Amniotic stem cell (primary cell): ENCODE results near the gene ABCB8.
A peak's percentile ranks its signal among the peaks of the same experiment; 100 is the strongest.
"Not testable (repeated sequence)": the region's sequence is repeated elsewhere in the genome, so short reads cannot be mapped to it uniquely, and the experiment has no call there.

Source experiments
- DNase-seq: peaks from one replicate; lab custom pipeline; 2025; lab: John Stamatoyannopoulos, UW

The ABCB8 gene

DNA sequence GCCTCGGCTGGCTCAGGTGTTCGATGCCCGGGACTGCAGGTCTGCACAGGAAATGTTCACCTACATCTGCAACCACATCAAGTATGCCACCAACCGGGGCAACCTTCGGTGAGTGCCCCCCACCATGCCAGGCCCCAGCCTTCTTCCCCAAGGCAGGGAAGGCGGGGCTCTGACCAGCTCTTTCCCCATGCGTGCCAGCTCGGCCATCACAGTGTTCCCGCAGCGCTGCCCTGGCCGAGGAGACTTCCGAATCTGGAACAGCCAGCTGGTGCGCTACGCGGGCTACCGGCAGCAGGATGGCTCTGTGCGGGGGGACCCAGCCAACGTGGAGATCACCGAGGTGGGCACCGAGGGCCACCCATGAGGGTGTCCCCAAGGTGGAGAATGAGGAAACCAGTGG is 29.9 kb upstream of the ABCB8 start:
- DNase-seq = no peak

DNA sequence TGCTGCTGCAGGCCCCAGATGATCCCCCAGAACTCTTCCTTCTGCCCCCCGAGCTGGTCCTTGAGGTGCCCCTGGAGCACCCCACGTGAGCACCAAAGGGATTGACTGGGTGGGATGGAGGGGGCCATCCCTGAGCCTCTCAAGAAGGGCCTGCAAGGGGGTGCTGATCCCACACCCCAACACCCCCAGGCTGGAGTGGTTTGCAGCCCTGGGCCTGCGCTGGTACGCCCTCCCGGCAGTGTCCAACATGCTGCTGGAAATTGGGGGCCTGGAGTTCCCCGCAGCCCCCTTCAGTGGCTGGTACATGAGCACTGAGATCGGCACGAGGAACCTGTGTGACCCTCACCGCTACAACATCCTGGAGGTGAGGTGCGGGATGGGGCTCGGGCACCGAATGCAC is 29.2 kb upstream of the ABCB8 start:
- DNase-seq = no peak

DNA sequence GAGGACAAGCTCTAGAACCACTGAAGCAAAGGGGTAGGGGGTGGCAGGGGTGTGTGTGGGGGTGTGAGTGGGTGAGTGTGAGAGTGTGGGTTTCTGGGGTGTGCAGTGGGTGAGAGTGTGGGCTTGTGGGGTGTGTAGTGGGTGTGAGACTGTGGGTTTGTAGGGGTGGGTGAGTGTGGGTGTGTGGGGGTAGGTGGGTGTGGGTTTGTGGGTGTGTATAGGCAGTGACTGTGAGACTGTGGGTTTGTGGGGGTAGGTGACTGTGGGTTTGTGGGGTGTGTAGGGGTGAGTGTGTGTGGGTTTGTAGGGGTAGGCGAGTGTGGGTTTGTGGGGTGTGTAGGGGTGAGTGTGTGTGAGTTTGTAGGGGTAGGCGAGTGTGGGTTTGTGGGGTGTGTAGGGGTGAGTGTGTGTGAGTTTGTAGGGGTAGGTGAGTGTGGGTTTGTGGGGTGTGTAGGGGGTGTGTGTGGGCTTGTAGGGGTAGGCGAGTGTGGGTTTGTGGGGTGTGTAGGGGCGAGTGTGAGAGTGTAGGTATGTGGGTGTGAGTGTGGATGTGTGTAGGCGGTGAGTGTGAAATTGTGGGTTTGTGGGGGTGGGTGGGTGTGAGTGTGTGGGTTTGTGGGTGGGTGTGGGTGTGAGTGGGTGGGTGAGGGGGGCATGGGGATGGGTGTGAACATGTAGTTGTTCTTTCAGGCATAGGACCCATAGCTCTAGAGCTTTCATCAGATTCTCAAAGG is 28.6 kb upstream of the ABCB8 start:
- DNase-seq = no peak

DNA sequence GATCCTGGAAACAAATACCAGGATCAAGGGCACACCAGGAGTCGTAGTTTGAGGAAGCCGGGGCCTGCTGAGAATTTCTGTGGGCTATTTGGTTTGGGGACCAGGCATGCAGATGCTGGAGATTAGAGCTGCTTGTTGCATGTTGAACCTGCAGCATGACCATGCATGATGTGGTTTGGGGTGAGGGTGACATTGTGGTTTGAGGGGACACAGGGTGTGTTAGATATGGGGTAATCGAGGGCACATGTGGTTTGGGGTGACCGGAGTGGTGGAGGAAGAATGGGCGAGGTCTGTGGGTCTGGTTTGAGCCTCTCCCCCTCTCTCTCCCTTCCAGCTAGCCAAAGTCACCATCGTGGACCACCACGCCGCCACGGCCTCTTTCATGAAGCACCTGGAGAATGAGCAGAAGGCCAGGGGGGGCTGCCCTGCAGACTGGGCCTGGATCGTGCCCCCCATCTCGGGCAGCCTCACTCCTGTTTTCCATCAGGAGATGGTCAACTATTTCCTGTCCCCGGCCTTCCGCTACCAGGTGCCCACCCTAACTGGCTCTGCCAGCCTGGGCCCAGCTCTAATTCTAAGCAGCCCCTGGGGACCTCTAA is 27.3 kb upstream of the ABCB8 start:
- DNase-seq = no peak

DNA sequence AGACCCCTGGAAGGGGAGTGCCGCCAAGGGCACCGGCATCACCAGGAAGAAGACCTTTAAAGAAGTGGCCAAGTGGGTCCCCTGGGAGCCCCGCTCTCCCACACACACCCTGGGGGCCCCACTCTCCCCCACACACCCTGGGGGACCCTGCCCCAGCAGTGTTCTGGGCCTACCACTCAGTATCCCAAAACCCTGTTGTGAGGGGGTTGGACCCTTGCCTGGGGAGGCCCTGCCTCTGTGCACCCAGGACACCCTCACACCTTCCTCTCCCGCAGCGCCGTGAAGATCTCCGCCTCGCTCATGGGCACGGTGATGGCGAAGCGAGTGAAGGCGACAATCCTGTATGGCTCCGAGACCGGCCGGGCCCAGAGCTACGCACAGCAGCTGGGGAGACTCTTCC is 26.7 kb upstream of the ABCB8 start:
- no peak for DNase-seq

DNA sequence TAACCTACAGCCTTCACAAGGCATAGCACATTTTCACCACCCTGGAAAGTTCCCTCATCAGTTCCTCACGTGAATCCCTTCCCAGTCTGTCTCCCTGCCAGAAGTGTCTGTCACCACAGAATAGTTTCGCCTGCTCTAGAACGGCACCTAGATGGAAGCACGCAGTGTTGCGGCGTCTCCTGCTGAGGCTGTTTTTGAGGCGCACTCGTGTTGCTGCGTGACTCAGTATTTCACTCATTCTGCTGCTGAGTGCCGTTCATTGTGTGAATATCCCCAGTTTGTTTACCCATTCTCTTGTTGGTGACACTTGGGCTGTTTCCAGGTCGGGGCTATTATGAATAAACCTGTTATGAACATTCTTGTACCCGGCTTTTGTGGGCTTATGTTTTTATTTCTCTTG is 24.7 kb upstream of the ABCB8 start:
- DNase-seq = no peak

DNA sequence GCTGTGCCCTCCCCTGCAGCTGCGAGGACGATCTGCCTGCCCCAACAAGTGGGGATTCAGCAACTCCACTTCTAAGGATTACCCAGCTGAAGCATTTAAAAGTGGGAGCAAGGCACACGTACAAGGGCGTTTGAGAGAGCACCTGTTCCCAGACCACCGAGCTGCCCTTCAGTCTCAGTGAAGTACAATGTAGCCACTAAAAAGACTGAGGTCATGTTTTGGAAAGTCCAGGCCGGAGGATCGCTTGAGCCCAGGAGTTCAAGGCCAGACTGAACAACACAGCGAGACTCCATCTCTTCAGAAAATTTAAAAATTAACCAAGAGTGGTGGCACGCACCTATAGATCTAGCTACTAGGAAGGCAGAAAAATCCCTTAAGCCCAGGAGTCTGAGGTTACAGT is 22.7 kb upstream of the ABCB8 start:
- DNase-seq = no peak

DNA sequence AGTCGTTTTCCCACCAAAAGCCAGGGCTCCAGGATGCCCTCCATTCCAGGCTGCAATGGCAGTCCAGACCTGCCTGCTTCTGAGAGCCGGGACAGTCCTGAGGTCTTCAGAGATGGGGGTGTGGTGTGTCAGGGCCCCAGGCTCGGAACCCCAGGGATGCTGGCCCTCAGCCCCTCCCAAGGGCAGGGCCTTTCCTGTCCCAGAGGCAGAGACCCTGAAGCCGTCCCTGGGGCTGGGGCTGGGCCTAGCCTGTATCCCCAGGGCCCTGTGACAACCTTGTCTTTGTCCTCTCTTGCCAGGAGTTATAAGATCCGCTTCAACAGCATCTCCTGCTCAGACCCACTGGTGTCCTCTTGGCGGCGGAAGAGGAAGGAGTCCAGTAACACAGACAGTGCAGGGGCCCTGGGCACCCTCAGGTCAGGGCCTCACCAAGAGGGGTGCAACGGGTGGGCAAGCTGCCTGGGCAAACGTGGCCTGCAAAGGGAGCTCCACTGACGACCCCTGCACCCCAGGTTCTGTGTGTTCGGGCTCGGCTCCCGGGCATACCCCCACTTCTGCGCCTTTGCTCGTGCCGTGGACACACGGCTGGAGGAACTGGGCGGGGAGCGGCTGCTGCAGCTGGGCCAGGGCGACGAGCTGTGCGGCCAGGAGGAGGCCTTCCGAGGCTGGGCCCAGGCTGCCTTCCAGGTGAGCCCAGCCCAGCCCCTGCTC is 21.5 kb upstream of the ABCB8 start:
- DNase-seq = no peak

DNA sequence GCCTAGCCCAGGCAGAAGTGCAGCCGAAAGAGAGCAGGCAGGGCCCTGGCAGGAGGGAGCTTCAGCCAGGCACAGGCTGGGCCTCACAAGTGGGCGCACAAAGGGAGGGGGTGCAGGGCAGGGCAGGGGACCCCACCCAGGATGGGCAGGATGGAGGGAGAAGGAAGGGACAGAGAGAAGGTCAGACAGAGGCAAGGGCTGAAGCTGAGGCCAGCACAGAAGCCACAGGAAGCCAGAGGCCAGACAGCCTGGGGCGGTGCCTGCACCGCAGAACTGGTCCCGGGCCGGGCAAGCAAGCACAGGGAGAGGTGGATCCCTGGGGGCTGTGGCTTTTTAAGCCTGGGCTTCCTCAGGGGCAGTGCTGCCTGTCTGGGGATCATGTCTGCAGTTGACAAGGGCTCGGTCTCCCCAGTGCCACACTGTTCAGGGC is 20.8 kb upstream of the ABCB8 start:
- no peak for DNase-seq

DNA sequence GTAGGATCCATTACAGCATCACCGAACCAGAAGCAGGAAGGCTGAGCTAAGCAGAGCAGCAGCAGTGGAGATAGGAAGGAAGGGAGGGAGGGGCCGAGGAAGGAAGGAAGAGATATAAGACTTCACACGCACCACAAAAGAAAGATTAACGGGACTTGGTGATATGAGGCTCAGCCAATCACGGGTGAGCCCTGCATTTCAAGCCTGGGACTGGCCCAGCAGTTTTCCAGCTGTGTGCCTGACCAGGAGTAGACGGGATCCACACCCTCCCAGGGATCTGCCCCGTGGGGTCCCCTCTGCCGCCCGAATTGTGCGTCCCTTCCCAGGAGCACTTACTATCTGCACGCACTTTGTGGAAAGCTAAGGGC is 20.1 kb upstream of the ABCB8 start:
- DNase-seq = no peak

DNA sequence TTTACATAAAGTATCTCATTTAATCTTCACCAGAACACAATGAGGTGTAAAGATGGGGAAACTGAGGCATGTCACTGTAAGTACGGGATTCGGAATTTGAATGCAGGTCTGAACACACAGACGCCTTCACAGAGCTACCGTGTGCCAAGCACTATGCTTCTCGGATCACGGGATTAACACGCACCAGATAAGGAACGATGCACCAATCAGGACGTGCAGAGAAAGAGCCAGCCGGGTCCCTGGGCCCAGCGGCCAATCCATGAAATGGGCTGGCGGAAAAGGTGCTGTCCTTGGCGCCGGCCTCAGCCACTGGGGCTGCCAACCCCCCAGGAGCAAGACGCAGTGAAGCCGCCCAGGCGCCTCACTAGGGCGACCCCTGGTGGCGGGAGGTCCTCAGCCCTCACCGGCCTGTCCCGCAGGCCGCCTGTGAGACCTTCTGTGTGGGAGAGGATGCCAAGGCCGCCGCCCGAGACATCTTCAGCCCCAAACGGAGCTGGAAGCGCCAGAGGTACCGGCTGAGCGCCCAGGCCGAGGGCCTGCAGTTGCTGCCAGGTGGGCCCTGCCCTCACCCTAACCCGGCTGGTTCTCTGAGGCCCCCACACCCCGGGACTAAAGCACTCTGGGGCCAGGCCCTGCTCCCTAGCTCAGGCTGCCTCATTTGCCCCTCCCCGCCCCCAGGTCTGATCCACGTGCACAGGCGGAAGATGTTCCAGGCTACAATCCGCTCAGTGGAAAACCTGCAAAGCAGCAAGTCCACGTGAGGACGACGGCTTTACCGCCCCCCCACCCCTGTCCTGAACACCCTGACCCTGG is 19.5 kb upstream of the ABCB8 start:
- no peak for DNase-seq

DNA sequence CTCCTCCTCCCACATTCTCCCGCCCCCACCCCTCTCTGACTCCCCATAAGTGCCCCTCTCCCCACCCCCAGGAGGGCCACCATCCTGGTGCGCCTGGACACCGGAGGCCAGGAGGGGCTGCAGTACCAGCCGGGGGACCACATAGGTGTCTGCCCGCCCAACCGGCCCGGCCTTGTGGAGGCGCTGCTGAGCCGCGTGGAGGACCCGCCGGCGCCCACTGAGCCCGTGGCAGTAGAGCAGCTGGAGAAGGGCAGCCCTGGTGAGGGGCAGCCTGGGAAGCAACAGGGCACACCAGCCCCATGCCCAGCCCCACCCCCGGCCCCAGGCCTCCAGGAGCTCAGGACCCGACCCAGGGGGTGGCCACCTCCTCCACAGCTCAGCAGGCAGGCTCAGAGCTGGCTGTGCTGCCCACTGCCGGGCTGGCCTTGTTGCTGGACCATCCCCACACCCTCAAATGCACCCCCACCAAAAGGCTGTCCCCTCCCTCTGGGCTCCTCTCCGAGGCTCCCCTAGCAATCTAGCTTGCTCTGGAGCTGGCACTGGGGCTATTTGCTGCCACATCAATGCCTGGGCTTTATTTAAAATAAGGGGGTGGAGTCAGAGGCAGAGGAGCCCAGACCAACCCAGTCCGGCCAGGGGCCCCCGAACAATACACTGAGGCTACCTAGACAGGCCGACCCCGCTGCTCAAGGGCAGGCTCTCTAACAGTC is 18.8 kb upstream of the ABCB8 start:
- no peak for DNase-seq

DNA sequence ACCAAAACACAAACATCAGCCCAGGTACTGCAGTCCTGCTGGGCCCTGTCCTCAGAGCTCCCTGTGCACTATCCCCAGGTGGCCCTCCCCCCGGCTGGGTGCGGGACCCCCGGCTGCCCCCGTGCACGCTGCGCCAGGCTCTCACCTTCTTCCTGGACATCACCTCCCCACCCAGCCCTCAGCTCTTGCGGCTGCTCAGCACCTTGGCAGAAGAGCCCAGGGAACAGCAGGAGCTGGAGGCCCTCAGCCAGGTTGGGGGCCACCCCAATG is 18.3 kb upstream of the ABCB8 start:
- DNase-seq = no peak

DNA sequence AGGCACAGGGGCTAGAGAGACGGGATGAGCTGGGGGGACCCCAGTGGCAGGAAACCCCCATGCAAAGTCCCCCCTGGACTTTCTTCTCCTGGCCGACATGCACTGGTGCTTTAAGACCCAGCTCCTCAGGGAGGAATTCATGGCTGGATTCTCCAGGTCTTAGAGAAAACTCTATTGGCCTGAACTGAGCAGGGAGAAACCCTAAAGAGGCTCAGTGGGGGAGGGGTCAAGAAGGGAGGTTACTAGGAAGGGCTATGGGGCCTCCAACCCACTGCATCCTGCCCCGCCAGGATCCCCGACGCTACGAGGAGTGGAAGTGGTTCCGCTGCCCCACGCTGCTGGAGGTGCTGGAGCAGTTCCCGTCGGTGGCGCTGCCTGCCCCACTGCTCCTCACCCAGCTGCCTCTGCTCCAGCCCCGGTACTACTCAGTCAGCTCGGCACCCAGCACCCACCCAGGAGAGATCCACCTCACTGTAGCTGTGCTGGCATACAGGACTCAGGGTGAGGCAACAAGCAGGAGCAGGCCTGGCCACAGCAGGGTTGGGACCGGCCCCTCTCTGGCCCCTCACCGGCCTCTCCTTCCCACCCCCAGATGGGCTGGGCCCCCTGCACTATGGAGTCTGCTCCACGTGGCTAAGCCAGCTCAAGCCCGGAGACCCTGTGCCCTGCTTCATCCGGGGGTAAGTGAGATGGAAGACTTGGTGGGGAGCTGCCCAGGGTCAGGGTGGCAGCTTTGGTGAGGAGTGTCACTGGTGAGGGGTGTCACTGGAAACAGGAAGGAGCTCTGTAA is 17.7 kb upstream of the ABCB8 start:
- no peak for DNase-seq

DNA sequence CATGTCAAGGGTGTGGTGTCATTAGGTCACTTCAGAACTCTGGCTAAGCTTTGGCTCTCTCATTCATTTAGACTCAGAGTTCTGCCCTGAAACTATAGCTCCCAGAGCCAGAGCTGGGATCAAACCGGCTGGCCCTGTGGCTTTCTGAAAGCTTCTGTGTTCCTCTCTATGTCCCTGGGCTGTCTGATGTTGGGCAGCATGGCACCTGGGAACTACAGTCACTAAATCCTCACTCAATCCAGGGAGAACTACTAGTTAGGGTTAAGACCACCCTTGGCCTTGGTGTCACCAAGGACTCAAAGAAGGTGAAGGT is 17.2 kb upstream of the ABCB8 start:
- DNase-seq = no peak

DNA sequence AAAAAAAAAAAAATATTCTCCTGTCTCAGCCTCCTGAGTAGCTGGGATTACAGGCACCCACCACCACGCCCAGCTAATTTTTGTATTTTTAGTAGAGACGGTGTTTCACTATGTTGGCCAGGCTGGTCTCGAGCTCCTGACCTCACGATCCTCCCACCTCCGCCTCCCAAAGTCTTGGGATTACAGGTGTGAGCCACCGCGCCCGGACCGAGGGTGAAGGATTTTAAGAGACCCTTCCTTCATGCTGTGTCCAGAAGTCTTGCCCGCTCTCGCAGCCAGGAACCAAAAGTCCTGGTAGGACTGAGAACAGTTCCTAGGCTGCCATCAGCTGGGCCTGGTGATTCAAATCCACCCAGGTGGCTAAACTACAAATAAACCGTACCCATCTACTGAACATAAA is 16.6 kb upstream of the ABCB8 start:
- DNase-seq = not testable (repeated sequence)

DNA sequence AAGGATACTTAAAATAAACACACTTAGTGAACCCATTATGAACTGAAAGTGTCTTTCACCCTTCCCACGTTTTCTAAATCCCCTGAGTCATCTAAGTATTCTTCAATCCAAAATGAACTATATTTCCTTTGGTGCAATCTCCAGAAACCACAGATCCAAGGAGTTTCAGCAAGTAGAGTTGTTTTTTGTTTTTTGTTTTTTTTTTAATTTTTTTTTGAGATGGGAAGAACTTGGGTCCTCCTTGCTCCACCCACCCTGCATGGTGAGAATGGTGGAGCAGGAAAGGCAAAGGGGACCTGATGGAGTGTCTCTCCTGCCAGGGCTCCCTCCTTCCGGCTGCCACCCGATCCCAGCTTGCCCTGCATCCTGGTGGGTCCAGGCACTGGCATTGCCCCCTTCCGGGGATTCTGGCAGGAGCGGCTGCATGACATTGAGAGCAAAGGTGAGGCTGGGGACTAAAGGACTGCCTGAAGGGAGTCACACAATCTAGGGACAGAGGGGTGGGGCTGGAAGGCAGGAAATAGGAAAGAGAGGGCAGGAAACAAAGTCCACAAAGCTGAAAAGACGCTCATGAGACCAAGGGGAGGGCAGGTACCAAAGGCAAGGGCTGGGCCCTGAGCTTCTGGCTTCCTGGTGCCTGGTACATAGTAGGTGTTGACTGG is 16.1 kb upstream of the ABCB8 start:
- no peak for DNase-seq

DNA sequence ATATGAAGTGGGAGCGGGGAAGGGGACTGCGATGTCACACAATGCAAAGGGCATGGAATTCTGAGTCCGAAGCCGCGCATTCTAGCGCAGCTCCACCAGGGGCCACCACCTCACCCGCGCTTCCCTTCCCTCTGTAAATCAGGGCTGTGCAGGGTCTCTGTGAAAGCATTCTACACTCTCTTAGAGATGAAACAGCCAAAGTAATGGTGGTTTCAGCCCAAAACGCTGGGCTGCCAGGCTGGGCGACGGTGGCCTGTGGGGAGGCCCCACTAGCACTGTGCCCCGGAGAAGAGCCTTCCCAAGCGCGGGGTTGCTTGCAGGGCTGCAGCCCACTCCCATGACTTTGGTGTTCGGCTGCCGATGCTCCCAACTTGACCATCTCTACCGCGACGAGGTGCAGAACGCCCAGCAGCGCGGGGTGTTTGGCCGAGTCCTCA is 15.3 kb upstream of the ABCB8 start:
- DNase-seq = no peak

DNA sequence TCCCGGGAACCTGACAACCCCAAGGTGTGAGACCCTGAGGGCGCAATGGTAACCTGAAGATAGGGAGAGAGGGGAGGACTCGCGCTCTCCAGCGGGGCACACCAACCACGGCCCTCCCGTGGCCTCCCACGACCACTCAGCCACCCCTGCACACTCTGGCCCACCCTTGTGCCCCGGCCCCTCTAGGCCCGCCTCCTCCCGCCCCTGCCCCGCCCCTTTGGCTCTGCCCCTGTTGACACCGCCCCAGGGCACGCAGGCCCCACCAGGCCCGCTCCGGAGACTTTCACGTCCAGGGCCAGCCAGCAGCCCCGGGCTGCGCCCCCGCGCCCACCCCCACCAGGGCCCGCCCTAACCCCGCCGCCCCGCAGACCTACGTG is 14.9 kb upstream of the ABCB8 start:
- DNase-seq = no peak

DNA sequence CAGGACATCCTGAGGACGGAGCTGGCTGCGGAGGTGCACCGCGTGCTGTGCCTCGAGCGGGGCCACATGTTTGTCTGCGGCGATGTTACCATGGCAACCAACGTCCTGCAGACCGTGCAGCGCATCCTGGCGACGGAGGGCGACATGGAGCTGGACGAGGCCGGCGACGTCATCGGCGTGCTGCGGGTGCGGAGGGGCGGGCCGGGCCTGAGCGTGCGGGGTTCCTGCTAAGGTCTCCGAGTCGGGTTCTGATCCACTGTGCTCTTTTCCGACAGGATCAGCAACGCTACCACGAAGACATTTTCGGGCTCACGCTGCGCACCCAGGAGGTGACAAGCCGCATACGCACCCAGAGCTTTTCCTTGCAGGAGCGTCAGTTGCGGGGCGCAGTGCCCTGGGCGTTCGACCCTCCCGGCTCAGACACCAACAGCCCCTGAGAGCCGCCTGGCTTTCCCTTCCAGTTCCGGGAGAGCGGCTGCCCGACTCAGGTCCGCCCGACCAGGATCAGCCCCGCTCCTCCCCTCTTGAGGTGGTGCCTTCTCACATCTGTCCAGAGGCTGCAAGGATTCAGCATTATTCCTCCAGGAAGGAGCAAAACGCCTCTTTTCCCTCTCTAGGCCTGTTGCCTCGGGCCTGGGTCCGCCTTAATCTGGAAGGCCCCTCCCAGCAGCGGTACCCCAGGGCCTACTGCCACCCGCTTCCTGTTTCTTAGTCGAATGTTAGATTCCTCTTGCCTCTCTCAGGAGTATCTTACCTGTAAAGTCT is 14.3 kb upstream of the ABCB8 start:
- peak; percentile 22 for DNase-seq
